Thyroid gland (tissue), 4 donors: ENCODE results near the gene EFL1. TPM values are rescaled to one million over a fixed set of nuclear protein-coding genes. Genes with fewer than 3 reads are reported as not detected.

Source experiments
- DNase-seq, 2 donors: peaks; one replicate each; pipeline ENCODE4 v3.0.0-alpha.2; 2019
- H3K27ac ChIP-seq, 3 donors: fragments of 200-600 bp; sonication (generic); 1 replicate in 2 of 3; 2 replicates in 1 of 3; pipeline ENCODE4 v1.5.1; 2016 to 2019; ENCODE audit warnings: mild to moderate bottlenecking in 1 of 3, moderate library complexity in 1 of 3
- H3K27me3 ChIP-seq: fragments of 200-600 bp; sonication (generic); one replicate; pipeline ENCODE4 v1.5.1; 2019
- H3K36me3 ChIP-seq, 2 donors: fragments of 200-600 bp; sonication (generic); one replicate each; pipeline ENCODE4 v1.5.1; 2016 to 2019
- H3K4me1 ChIP-seq, 2 donors: fragments of 200-600 bp; sonication (generic); one replicate each; pipeline ENCODE4 v1.5.1; 2017 to 2019
- H3K4me3 ChIP-seq, 3 donors: fragments of 200-600 bp; sonication (generic); replicated peaks in 1 of 3; 1 replicate in 2 of 3; 2 replicates in 1 of 3; pipeline ENCODE4 v1.5.1; 2016; ENCODE audit warnings: mild to moderate bottlenecking in 1 of 3
- H3K9me3 ChIP-seq: fragments of 200-600 bp; sonication (generic); one replicate; pipeline ENCODE4 v1.5.1; 2017
- CTCF ChIP-seq, 6 experiments: fragments of 200-600 bp in 3 of 6; fragments of 450-650 bp in 3 of 6; sonication (generic) in 3 of 6; IDR thresholded peaks; one replicate each; pipeline ENCODE4 v1.5.1; 2016 to 2019; ENCODE audit warnings: antibody characterized with exemption in 6 of 6, mild to moderate bottlenecking in 2 of 6, inconsistent platforms in 1 of 6, moderate library complexity in 1 of 6
- POLR2A ChIP-seq, 2 donors: fragments of 450-650 bp; IDR thresholded peaks; one replicate each; pipeline ENCODE4 v1.6.1; 2017; ENCODE audit warnings: antibody characterized with exemption in 2 of 2, mild to moderate bottlenecking in 2 of 2, moderate library complexity in 1 of 2
- WGBS, 2 donors: methylation state at CpG; one replicate each; pipeline ENCODE4 v1.1.5; 2017; 5-methylcytosine and 5-hydroxymethylcytosine counted together
- intact Hi-C: fragments of 100-400 bp; cut with DNase I; formaldehyde crosslinking; loops from one replicate; pipeline ENCODE4 v1.15.1; 2023
- total RNA-seq, 4 donors: library from RNA; depleted of rRNA; stranded (reverse); fragments of >200 nt; gene quantifications; one replicate each; pipeline ENCODE4 v1.2.3, GENCODE V29; 2016

Gene EFL1
- total RNA-seq, 4 donors from 2014 or later, result 10.3 to 29.8 (median 17.5) TPM

DNA sequence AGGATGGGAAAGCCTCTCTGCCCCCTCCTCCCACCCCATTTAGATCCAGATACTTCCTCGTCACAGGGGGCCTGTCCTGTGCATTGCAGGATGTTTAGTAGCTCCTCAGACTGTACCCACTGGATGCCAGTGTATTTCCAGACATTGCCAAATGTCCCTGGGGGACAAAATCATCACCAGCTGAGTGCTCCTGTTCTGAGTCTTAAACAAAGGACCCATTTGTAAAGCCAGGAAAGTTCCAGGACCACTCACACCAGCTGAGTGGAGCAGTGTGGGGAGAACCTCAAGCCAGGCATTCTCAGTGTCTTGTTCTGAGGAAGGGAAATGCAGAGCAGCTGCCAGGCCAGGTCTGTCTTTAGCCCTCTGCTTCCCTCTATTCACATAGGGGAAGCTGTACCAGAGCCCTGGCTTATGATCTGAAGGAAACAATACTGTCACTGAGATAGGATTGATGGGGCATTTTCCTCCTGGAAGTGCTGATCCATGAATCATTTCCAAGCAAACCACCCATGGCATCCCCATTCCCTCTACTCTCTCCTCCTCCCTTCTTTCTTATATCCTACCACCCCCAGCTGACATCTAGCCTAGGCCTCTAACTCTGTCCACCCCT is 149.3 kb downstream of the EFL1 start:
- DNase-seq, result no peak
- Histone ChIP-seq H3K27me3 (no peaks in the 10 kb centered on the region), H3K27ac (no peak overlapping the region), H3K4me3 (no peak overlapping the region), H3K4me1 (no peaks in the 10 kb centered on the region), H3K36me3 (no peaks in the 10 kb centered on the region), H3K9me3 (no peaks in the 10 kb centered on the region)
- no peak for TF ChIP-seq POLR2A (IDR thresholded peaks at IDR 0.05)
- TF ChIP-seq CTCF (IDR thresholded peaks at IDR 0.05), result no peak
- intact Hi-C loops, result no loop called here
- WGBS, 2 donors, result 64 to 100% methylated on average over 1 of the region's 1 CpG

GRCh38 chr15:82111918-82112317 is 150.6 kb downstream of the EFL1 start:
- 84 to 91% methylated on average over 6 to 9 of the region's 9 CpGs for WGBS, 2 donors
- H3K36me3 ChIP-seq, result no peaks in the 10 kb centered on the region
- no peak for DNase-seq
- intact Hi-C loops, result no loop called here
- H3K4me1 ChIP-seq, result no peaks in the 10 kb centered on the region
- no peak overlapping the region for H3K4me3 ChIP-seq
- H3K9me3 ChIP-seq, result no peaks in the 10 kb centered on the region
- H3K27ac ChIP-seq, result no peak overlapping the region
- TF ChIP-seq CTCF (IDR thresholded peaks at IDR 0.05) (no peak), POLR2A (IDR thresholded peaks at IDR 0.05) (no peak)
- no peaks in the 10 kb centered on the region for H3K27me3 ChIP-seq

GRCh38 chr15:82110144-82110543 is 152.4 kb downstream of the EFL1 start:
- Histone ChIP-seq H3K9me3 (no peaks in the 10 kb centered on the region), H3K4me3 (no peak overlapping the region), H3K27me3 (no peaks in the 10 kb centered on the region), H3K4me1 (no peaks in the 10 kb centered on the region), H3K27ac (no peak overlapping the region), H3K36me3 (no peaks in the 10 kb centered on the region)
- TF ChIP-seq CTCF (IDR thresholded peaks at IDR 0.05), result no peak
- no peak for TF ChIP-seq POLR2A (IDR thresholded peaks at IDR 0.05)
- intact Hi-C loops, result no loop called here
- no peak for DNase-seq
- 89 to 91% methylated on average over 5 of the region's 5 CpGs for WGBS, 2 donors

GRCh38 chr15:82108489-82109078 is 153.9 kb downstream of the EFL1 start:
- H3K36me3 ChIP-seq, result no peaks in the 10 kb centered on the region
- 64 to 76% methylated on average over 9 of the region's 9 CpGs for WGBS, 2 donors
- DNase-seq, result peak; percentile 13 to 17
- TF ChIP-seq POLR2A (IDR thresholded peaks at IDR 0.05) (no peak), CTCF (IDR thresholded peaks at IDR 0.05) (peak in 5 of 6 experiments; percentile 14 to 57 (median 37))
- H3K9me3 ChIP-seq, result no peaks in the 10 kb centered on the region
- H3K27ac ChIP-seq, result no peak overlapping the region
- H3K4me1 ChIP-seq, result no peaks in the 10 kb centered on the region
- H3K27me3 ChIP-seq, result no peaks in the 10 kb centered on the region
- H3K4me3 ChIP-seq, result no peak overlapping the region
- intact Hi-C loops, result loop anchor here (5.0 kb wide), 1 partner anchor 89 kb away; no protein-coding TSS in a partner anchor

- no peaks in the 10 kb centered on the region for H3K9me3 ChIP-seq
- no peak for TF ChIP-seq CTCF (IDR thresholded peaks at IDR 0.05)
- no peak for TF ChIP-seq POLR2A (IDR thresholded peaks at IDR 0.05)
- H3K27me3 ChIP-seq, result no peaks in the 10 kb centered on the region
- H3K27ac ChIP-seq, result no peak overlapping the region
- no peaks in the 10 kb centered on the region for H3K4me1 ChIP-seq
- intact Hi-C loops, result loop anchor here (5.0 kb wide), 1 partner anchor 91 kb away; no protein-coding TSS in a partner anchor
- no peak overlapping the region for H3K4me3 ChIP-seq
- no peaks in the 10 kb centered on the region for H3K36me3 ChIP-seq
- no peak for DNase-seq
- WGBS, 2 donors, result 76 to 80% methylated on average over 5 of the region's 5 CpGs
Observed at GRCh38 chr15:82106679-82107078, 155.9 kb downstream of the EFL1 start.
